Loucy (cell line): ENCODE results near the gene PGS1.

ENCODE experiments used
- H2AFZ ChIP-seq: fragments of 200-600 bp; sonication (generic); 2 replicates; pipeline ENCODE4 v1.6.0; 2016; ENCODE audit warnings: antibody characterized with exemption, mild to moderate bottlenecking, low read length, moderate library complexity
- H3F3A ChIP-seq: fragments of 200-600 bp; 2 replicates; pipeline ENCODE4 v1.6.0; 2016; ENCODE audit warnings: antibody characterized with exemption, low read depth, mild to moderate bottlenecking
- H3K27me3 ChIP-seq: fragments of 200-600 bp; sonication (generic); 2 replicates; pipeline ENCODE4 v1.6.1; 2014; ENCODE audit warnings: low read length, mild to moderate bottlenecking; ENCODE audit not compliant: insufficient read depth, poor library complexity, severe bottlenecking
- H3K36me3 ChIP-seq: fragments of 200-600 bp; sonication (generic); 2 replicates; pipeline ENCODE4 v1.6.1; 2016; ENCODE audit warnings: low read length; ENCODE audit not compliant: insufficient read depth
- H3K4me1 ChIP-seq: fragments of 200-600 bp; sonication (generic); 2 replicates; pipeline ENCODE4 v1.5.1; 2014; ENCODE audit warnings: low read length, mild to moderate bottlenecking; ENCODE audit not compliant: insufficient read depth, poor library complexity, severe bottlenecking
- H3K4me2 ChIP-seq: fragments of 200-600 bp; sonication (generic); 2 replicates; pipeline ENCODE4 v1.6.0; 2014; ENCODE audit warnings: antibody characterized with exemption, low read length, low read depth, mild to moderate bottlenecking; ENCODE audit not compliant: poor library complexity, severe bottlenecking
- H3K4me3 ChIP-seq: fragments of 200-600 bp; sonication (generic); 2 replicates; pipeline ENCODE4 v1.5.1; 2014; ENCODE audit warnings: low read length, mild to moderate bottlenecking, mixed read lengths; ENCODE audit not compliant: poor library complexity, severe bottlenecking
- H3K79me2 ChIP-seq: fragments of 200-600 bp; sonication (generic); 2 replicates; pipeline ENCODE4 v1.6.1; 2014; ENCODE audit warnings: low read length; ENCODE audit not compliant: insufficient read depth
- H3K9ac ChIP-seq: fragments of 200-600 bp; sonication (generic); 2 replicates; pipeline ENCODE4 v1.6.0; 2014; ENCODE audit warnings: mild to moderate bottlenecking, low read depth, low read length, moderate library complexity; ENCODE audit not compliant: poor library complexity, severe bottlenecking
- H3K9me2 ChIP-seq: fragments of 200-600 bp; sonication (generic); replicated peaks from 2 replicates; pipeline ENCODE4 v1.6.1; 2016; ENCODE audit warnings: low read depth, low read length, mixed read lengths
- H3K9me3 ChIP-seq: fragments of 200-600 bp; sonication (generic); 2 replicates; pipeline ENCODE4 v1.6.1; 2014; ENCODE audit warnings: mild to moderate bottlenecking, antibody characterized with exemption, low read length, low read depth; ENCODE audit not compliant: insufficient read depth
- H4K20me1 ChIP-seq: fragments of 200-600 bp; sonication (generic); 2 replicates; pipeline ENCODE4 v1.6.0; 2014; ENCODE audit warnings: antibody characterized with exemption, low read length, mild to moderate bottlenecking; ENCODE audit not compliant: insufficient read depth, poor library complexity, severe bottlenecking
- EZH2phosphoT487 ChIP-seq: fragments of 200-600 bp; IDR thresholded peaks from 2 replicates; pipeline ENCODE4 v1.6.1; 2018; ENCODE audit warnings: antibody characterized with exemption, mild to moderate bottlenecking, moderate library complexity, borderline replicate concordance
- TF ChIP-seq, protein P1 (sequence below): fragments of 200-600 bp; sonication (generic); conservative IDR thresholded peaks from 2 replicates; pipeline ENCODE4 v1.5.1; 2014; ENCODE audit warnings: mild to moderate bottlenecking, antibody characterized with exemption, low read length

PGS1 gene

DNA sequence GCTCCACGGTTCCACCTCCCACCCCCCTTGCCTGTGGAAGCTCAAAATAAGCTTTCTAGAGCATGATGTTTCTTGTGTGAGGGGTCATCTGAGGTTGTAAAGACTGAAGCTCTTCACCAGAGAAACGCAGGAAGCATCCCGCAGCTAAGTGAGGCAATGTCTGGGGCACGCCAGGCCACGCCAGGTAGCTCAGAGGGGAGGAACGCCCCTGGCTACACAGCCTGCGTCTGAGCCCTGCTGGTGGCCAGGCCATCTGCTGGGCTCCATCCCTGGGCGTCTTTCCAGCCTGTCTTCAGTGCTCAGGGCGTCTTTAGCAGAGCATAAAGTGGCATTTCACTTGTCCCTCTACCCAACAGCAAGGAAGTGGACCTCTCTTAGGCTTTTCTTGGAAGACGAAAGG is 33.8 kb upstream of the PGS1 start:
- Histone ChIP-seq H4K20me1 (no peaks in the 10 kb centered on the region), H3K27me3 (no peaks in the 10 kb centered on the region), H2AFZ (no peak overlapping the region), H3K9me3 (no peaks in the 10 kb centered on the region), H3K4me2 (no peak overlapping the region), H3K36me3 (no peaks in the 10 kb centered on the region), H3K9ac (no peak overlapping the region), H3K4me3 (no peak overlapping the region), H3K4me1 (peaks cover 22% of the 10 kb centered on the region), H3F3A (no peaks in the 10 kb centered on the region), H3K79me2 (no peaks in the 10 kb centered on the region), H3K9me2 (no peaks in the 10 kb centered on the region)
- TF ChIP-seq, protein P1, sequence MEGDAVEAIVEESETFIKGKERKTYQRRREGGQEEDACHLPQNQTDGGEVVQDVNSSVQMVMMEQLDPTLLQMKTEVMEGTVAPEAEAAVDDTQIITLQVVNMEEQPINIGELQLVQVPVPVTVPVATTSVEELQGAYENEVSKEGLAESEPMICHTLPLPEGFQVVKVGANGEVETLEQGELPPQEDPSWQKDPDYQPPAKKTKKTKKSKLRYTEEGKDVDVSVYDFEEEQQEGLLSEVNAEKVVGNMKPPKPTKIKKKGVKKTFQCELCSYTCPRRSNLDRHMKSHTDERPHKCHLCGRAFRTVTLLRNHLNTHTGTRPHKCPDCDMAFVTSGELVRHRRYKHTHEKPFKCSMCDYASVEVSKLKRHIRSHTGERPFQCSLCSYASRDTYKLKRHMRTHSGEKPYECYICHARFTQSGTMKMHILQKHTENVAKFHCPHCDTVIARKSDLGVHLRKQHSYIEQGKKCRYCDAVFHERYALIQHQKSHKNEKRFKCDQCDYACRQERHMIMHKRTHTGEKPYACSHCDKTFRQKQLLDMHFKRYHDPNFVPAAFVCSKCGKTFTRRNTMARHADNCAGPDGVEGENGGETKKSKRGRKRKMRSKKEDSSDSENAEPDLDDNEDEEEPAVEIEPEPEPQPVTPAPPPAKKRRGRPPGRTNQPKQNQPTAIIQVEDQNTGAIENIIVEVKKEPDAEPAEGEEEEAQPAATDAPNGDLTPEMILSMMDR, result no peak
- TF ChIP-seq EZH2phosphoT487, result no peak

DNA sequence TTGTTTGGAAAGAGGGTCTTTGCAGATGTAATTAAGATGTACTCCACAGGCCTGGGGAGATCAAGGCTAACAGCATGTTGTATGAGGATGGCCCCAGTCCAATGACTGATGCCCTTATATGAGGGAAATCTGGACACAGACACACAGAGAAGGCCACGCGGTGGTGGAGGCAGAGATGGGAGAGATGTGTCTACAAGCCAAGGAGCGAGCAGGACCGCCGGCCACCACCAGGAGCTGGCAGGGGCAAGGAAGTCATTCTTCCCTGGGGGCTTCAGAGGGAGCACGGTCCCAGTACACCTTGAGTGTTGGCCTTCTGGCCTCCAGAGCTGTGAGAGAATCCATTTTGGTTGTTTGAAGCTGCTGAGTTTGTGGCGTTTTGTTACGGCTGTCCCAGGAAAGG is 33.3 kb upstream of the PGS1 start:
- TF ChIP-seq, protein P1, result no peak
- no peak for TF ChIP-seq EZH2phosphoT487
- Histone ChIP-seq H3K9ac (no peak overlapping the region), H3K4me3 (no peak overlapping the region), H3F3A (no peaks in the 10 kb centered on the region), H3K36me3 (no peaks in the 10 kb centered on the region), H3K27me3 (no peaks in the 10 kb centered on the region), H4K20me1 (no peaks in the 10 kb centered on the region), H3K4me1 (peaks cover 22% of the 10 kb centered on the region), H2AFZ (no peak overlapping the region), H3K9me2 (no peaks in the 10 kb centered on the region), H3K9me3 (no peaks in the 10 kb centered on the region), H3K4me2 (no peak overlapping the region), H3K79me2 (no peaks in the 10 kb centered on the region)

DNA sequence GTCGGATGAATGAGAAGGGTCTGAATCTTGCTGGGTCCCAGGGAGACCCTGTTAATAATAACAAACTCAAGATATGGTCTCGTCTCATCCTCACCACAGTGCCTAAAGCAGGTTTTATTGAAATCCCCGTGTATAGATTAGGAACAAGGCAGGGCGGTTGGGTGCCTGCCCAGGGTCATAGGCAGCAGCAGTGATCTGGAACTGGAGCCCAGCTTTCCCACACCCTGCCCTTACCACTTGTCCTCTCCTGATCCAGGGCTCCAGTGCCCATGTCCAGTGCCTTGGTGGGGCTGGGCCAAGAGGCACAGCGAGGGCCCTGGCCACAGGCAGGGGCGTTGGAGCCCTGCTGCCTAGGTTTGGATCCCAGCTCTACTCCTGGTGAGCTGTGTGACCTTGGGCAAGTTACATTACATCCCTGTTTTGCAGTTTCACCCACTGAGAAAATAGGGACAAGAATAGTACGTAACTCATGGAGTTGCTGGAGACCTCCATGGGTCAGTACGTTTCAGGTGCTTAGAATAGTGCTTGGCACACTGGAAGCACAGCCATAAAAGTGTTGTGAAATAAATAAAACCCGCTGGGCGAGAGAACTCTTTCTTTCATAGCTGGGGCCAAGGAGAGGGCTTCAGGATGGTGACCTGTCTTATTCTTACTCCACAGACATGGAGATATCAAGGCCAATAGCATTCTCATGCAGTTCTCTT is 32.5 kb upstream of the PGS1 start:
- H3F3A ChIP-seq, result no peaks in the 10 kb centered on the region
- no peaks in the 10 kb centered on the region for H4K20me1 ChIP-seq
- no peak overlapping the region for H3K4me2 ChIP-seq
- H3K4me3 ChIP-seq, result no peak overlapping the region
- H3K27me3 ChIP-seq, result no peaks in the 10 kb centered on the region
- H3K79me2 ChIP-seq, result no peaks in the 10 kb centered on the region
- no peak overlapping the region for H2AFZ ChIP-seq
- peaks cover 22% of the 10 kb centered on the region for H3K4me1 ChIP-seq
- TF ChIP-seq, protein P1, result no peak
- no peak for TF ChIP-seq EZH2phosphoT487
- H3K9me2 ChIP-seq, result no peaks in the 10 kb centered on the region
- no peak overlapping the region for H3K9ac ChIP-seq
- no peaks in the 10 kb centered on the region for H3K9me3 ChIP-seq
- H3K36me3 ChIP-seq, result no peaks in the 10 kb centered on the region
